Measurements from ENCODE around the gene APOBR. TPM values are rescaled to one million over a fixed set of nuclear protein-coding genes. Genes with fewer than 3 reads are reported as not detected.
"Not testable (repeated sequence)": the region's sequence is repeated elsewhere in the genome, so short reads cannot be mapped to it uniquely, and the experiment has no call there.

Gene APOBR
- not detected in 2 replicates for total RNA-seq (2014; rRNA removed; shearing (Covaris generic))

GRCh38 chr16:28494121-28494851 lies at the start of gene APOBR:
TSS of gene APOBR (plus strand) at chr16:28494643. CDS start at chr16:28494682, 39 bp downstream.
- no peak for DNase-seq (ENCODE audit: low spot score)

- DNase-seq (ENCODE audit: low spot score) = not testable (repeated sequence)
Measured at GRCh38 chr16:28446388-28446787, 48.1 kb upstream of the APOBR start.

- DNase-seq (ENCODE audit: low spot score) = not testable (repeated sequence)
Measured at GRCh38 chr16:28447081-28447480, 47.4 kb upstream of the APOBR start.

GRCh38 chr16:28473714-28474265 lies 20.7 kb upstream of the APOBR start:
- peak; percentile 14 for DNase-seq (ENCODE audit: low spot score)

- no peak for DNase-seq (ENCODE audit: low spot score)
Measured at GRCh38 chr16:28475221-28475620, 19.2 kb upstream of the APOBR start.

GRCh38 chr16:28477311-28477920 lies 17.0 kb upstream of the APOBR start:
- no peak for DNase-seq (ENCODE audit: low spot score)

GRCh38 chr16:28478506-28479180 lies 15.8 kb upstream of the APOBR start:
- DNase-seq (ENCODE audit: low spot score) = no peak

GRCh38 chr16:28482026-28482425 lies 12.4 kb upstream of the APOBR start:
- no peak for DNase-seq (ENCODE audit: low spot score)

- DNase-seq (ENCODE audit: low spot score) = not testable (repeated sequence)
Measured at GRCh38 chr16:28483361-28483760, 11.1 kb upstream of the APOBR start.

- no peak for DNase-seq (ENCODE audit: low spot score)
Measured at GRCh38 chr16:28486266-28486665, 8.2 kb upstream of the APOBR start.

- DNase-seq (ENCODE audit: low spot score) = no peak
Measured at GRCh38 chr16:28491230-28491969, 3.0 kb upstream of the APOBR start.

GRCh38 chr16:28491970-28492474 lies 2.4 kb upstream of the APOBR start, which contains the start of gene CLN3:
TSS of gene CLN3 (minus strand) at chr16:28492074. CDS start at chr16:28491759, 315 bp downstream.
- peak; percentile 93 for DNase-seq (ENCODE audit: low spot score)

- no peak for DNase-seq (ENCODE audit: low spot score)
Measured at GRCh38 chr16:28492511-28492910, 1.9 kb upstream of the APOBR start.

GRCh38 chr16:28495098-28495793 lies 803 bp downstream of the APOBR start:
- DNase-seq (ENCODE audit: low spot score) = no peak

- no peak for DNase-seq (ENCODE audit: low spot score)
Measured at GRCh38 chr16:28495795-28496749, 1.6 kb downstream of the APOBR start.

- DNase-seq (ENCODE audit: low spot score) = no peak
Measured at GRCh38 chr16:28496844-28497243, 2.4 kb downstream of the APOBR start.

GRCh38 chr16:28497386-28497785 lies 2.9 kb downstream of the APOBR start:
- DNase-seq (ENCODE audit: low spot score) = no peak

- no peak for DNase-seq (ENCODE audit: low spot score)
Measured at GRCh38 chr16:28497861-28498599, 3.6 kb downstream of the APOBR start.
